Activated CD8-positive, alpha-beta memory T cell treated with anti-CD3 and anti-CD28 coated beads for 4 hours (primary cell): ENCODE results near the gene ERBIN.
"Not testable (repeated sequence)": the region's sequence is repeated elsewhere in the genome, so short reads cannot be mapped to it uniquely, and the experiment has no call there.

Source experiments
- DNase-seq, 2 donors: peaks; one replicate each; pipeline ENCODE4 v3.0.0-alpha.2; 2020; ENCODE audit warnings: low read depth in 2 of 2

ERBIN gene

DNA sequence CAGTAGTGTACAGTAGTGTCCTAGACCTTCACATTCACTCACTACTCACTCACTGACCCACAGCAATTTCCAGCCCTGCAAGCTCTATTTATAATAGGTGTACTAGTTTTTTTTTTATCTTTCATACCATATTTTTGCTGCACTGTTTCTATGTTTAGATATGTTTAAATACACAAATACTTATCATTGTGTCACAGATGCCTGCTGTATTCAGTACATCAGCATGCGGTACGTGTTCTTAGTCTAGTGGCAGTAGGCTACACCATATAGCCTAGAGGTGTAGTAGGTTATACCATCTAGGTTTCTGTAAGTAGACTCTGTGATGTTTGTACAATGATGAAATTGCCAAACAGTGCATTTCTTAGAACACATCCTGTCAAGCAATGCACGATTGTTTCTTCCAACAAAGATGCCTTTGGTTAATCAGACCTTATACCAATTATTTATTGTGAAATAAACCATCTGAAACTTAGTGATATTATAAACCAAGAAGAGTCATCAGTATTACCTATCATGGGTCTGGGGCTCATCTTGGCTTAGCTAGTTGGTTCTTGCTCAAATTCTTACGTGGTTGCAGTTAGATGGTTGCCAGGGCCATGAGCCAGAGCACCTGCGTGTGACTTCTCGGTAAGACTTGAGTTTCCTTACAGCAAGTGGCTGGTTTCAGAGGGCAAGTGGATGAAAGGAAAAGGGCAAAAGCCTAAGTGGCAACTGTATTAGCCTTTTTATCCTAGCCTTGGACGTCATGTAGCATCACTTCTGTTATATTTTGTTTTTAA lies 41.1 kb downstream of the ERBIN start:
- no peak for DNase-seq

DNA sequence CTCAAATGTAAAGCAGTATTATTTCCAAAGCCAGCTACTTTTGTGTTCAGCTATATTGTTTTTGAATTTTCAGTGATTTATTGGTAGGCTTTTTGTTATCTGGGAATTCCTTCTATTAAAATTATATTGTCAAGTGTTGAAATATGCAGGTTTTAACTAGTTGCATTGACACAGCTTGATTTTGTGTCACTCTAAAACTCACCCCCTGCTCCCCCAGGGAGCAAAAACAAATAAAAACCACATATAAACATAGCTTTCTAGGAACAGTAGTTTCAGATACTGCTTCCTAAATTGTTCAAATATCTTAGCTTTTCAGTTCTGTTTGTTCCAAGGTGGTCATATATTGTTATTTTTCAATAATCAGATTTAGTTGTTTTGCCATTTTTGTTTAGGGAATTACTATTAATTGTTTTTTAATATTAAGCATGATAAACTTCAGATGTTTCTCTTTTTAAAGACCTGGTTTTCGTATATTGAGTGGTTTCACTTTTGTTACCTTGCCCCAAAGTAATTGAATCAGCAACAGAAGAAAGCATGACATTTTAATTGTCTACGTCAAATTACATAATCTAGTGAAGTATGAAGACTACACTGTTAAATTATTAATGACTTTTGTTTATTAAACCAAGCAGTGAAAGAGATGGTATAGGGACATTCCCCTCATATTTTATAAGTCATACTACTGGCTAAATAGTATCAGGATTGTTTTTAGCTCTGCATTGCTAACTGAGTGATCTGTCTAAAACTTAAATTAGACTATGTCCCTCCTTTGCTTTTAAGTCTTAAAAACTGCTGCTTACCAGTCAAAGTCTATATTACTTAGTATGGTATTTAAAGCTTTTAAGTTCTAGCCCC lies 43.4 kb downstream of the ERBIN start:
- no peak for DNase-seq

DNA sequence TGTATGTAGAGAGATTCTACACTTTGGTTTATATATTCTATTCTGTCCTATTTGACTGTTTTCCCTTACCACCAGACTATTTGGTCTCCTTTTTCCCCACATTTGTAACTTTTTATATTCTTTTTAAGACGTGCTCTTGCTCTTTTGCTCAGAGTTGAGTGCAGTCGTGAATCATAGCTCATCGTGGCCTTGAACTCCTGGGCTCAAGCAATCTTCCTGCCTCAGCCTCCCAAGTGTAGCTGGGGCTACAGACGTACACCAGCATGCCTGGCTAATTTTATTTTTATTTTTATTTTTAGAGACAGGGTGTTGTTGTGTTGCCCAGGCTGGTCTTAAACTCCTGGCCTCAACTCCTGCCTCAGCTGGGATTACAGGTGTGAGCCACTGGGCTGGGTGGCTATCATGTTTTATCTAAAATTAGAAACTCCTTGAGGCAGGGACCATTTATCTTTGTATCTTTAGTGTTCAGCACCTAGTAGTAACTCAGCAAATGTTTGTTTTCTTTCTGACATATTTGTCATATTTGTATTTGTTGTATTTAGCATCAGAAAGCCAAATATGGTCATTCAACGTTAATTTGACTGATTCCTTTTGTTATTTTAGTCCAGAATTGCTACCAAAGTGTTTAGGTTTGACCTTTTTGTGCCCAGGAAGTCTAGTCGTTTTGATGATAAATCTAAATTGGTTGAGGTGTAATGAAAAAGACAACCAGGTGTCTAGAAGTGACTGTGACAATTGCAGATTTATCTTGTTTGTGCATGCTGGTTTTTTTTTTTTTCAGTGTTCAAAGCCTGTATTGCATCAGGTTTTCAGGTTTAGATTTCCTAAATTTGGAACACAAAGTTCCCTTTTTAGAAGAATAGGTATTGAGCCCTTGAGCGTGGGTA lies 44.3 kb downstream of the ERBIN start:
- DNase-seq, result no peak

DNA sequence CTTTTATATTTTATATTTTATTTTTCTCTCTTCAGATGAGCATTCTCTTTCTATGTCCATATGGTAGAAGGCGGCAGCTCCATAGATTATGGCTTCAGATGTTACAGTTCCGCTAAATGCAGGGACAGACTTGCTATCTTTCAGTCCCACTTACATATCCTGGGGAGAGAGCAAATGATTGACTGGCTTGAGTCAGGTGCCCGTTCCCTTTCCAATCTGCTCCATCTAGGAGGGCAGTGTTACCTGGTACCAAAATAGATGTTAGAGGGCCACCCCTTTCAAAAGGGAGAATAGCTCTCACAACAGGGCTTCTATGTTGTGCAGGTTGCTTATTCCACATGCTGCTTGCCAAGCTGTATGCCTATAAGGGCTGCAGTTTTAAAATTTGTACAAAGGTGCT lies 45.3 kb downstream of the ERBIN start:
- DNase-seq, result no peak

DNA sequence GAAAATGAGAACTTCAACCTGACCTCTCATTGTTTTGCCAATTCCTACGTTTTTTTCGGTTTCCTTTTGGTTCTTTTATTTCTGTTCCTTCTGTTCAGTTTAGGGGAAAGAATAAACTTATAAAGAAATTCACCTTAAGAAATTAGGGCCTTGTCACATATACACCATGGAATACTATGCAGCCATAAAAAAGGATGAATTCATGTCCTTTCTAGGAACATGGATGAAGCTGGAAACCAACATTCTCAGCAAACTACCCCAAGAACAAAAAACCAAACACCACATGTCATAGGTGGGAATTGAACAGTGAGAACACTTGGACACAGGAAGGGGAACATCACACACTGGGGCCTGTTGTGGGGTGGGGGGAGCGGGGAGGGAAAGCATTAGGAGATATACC lies 46.5 kb downstream of the ERBIN start:
- DNase-seq, result not testable (repeated sequence)

DNA sequence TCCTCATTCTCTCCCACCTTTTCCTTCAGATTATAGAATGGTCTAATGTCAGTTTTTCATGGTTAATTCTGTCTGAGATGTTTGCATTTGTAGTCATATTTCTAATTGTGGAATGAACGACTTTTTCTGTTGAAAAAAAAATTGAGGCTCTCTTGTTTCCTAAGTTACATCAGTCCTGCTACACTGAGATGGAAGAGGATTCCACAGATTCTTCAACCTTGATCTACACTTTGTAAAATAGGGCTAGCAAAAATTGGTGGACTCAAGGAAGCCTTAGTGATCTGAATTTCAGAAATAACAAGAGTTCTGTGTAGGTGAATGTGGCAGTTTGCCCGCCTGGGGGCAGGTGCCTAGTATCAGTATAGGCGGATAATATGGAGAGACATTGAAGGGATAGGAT lies 51.9 kb downstream of the ERBIN start:
- DNase-seq, result no peak

DNA sequence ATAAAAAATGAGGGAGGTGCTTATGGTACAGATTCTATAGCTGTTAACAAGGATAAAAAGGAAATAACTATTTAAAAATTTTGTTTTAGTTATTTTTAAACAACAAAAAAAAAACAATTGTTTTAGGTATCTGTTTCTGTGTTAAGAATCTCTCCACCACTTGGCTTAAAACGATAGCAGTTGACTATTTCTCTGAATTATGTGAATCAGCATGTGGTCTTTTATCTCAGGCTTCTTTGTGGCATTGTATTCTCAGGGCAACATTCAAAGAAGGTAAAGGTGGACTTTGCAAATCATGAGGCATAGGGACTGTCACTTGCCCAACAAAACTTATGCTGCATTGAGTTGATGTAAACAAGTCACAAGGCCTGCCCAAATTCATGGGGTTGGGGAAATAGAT lies 55.2 kb downstream of the ERBIN start:
- no peak for DNase-seq

DNA sequence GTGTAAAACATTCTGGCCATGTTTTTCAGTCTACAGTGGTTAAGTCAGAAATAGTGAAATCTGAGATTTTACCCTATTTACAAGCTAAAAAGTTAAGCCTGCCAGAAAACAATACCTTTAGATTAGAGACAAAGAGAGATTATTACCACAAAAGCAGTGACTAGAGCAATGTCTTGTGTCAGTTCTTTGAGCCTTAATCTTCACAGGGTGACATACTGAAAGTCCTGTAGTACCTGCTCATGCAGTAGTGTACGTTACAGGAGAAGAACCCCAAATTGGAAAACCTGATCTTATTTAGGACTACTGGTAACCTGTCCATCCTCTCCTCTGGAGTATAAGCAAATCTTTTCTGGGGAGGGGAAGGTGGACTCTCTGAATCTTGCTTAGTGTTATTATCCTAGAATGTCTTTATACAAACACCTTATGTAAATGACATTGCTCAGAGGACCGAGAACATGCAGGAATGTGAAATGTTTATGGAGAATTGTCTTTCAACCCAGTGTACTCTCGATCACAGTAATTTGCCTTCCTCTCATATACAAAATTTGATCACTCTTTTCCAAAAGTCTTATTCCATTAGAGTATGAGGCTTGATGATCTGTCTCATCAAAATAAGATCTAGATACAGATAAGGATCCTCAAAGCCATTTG lies 55.7 kb downstream of the ERBIN start:
- no peak for DNase-seq

DNA sequence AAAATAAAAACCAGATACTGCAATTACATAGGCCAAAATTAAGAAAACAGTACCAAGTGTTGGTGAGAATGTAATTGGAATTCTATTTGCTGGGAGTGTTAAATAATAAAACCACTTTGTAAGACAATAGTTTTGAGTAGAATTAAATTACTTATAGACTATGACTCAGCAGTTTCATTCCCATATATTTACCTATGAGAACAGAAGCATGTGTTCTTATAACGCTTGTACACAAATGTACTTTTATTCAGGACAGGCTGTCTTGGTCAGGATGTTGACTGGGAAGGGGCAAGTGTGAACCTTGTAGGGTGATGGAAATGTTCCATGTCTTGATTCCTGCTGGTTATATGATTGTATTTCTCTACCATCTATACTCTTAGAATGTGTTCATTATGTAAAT lies 56.3 kb downstream of the ERBIN start:
- DNase-seq, result no peak

DNA sequence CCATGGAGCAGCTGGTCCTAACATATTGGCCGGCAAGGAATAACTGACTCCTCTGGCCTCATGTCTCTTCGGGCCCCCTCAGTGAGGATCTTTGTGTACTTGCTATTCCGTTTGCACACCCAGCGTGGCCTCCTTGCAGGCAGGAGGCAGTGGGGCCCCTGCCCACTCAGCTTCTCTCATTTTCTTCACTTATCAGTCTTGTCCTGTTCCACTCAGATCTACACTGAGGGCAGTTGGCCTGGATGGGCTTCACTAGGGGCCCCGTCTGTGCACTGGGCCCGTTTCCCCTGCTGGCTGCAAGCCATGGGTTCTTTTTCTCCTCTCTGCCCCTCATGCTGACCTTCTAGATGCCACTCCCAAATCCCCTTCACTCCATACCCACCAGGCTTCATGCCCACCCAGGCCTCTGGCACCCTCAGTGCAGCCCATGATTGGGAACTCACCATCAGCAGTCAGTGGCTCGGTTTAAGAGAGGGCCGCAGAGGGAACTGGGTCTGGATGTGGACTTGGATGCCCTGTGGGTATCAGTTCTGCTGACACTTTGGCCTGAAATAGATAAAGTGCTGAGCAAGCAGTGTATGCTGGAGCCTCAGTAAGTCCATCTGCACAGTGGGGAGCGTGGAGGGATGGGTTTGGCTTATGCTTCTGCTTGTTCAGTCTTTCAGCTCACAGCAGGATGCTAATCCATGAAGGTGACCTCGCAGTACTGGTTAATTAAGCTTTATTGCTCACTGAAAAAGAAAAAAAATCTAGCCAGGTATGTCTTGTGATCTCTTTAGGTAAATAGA lies 57.9 kb downstream of the ERBIN start:
- DNase-seq, result no peak

DNA sequence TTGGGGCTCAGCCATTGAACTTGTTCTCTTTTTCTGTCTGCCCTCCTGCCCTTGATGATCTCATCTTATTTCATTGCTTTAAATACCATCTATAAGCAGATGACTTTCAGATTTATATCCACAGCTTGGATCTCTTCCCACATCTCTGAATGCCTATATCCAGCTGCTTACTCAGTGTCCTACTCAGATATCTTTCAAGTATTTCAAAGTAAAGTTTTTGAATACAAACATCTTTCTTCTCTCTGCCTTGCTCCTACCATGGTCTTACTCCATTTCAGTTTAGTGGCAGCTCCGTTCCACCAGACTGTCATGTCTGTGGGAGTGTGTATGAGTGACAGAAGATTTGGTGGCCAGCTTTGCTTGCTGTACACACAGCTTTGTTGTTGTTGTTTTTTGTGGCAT lies 59.7 kb downstream of the ERBIN start:
- DNase-seq, result no peak

DNA sequence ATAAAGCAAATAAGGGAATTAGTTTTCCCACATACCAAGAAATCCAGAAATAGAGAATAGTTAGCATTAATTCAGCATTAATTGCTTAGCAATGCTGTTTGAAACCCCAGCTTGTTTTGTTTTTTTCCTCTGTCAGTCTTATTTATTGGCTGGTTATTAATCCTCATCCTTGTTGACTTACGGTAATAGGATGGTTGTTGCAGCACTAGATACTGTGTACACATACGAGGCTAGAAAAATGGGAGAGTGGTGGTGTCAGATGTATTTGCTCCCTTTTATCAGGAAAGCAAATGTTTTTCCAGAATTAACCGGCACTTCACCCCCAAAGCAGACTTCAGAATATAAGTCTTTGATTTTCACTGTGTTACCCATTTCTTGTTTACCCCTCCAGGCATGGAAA lies 60.4 kb downstream of the ERBIN start:
- DNase-seq, result no peak

DNA sequence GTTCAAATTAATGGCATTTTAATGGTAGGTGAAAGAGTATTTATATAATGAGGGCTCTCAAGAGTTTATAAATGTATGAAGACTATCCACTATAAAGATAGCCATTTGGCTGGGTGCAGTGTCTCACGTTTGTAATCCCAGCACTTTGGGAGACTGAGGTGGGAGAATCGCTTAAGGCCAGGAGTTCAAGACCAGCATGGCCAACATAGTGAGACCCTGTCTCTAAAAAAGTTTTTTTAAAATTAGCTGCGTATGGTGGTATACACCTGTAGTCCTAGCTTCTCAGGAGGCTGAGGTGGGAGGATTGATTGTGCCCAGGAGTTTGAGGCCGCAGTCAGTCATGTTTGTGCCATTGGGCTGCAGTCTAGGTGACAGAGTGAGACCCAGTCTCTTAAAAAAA lies 61.6 kb downstream of the ERBIN start:
- no peak for DNase-seq

DNA sequence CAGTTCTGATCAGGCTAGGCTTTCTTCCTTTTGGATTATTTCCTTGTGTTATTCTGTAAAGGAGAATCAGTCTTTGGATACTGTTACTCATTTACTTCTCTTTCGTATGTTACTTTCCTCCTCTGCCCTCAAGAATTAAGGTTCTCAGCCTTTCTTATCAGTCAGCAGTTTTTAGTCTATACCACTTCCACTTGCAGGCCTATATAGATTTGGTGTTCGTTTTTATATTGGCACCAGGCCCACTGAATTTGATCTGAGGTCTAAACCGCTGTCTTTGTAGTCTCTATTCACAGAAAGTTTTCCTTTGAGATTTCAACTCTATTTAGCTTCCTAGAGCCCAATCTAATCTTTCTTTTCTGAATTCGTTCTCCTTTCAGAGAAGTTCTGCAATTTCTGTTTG lies 62.8 kb downstream of the ERBIN start:
- DNase-seq, result no peak

DNA sequence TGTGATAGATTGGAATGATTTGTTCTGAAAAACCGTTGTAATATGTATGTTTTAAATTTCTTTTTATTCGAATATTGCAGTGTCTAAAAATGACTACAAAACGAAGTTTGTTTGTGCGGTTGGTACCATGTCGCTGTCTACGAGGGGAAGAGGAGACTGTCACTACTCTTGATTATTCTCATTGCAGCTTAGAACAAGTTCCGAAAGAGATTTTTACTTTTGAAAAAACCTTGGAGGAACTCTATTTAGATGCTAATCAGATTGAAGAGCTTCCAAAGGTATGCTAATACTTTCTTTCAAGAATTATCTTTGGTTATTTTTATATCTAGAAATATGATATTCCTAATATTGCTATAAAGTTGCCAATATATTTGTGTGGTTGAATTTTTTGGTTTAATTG lies 66.3 kb downstream of the ERBIN start:
- DNase-seq, result no peak

DNA sequence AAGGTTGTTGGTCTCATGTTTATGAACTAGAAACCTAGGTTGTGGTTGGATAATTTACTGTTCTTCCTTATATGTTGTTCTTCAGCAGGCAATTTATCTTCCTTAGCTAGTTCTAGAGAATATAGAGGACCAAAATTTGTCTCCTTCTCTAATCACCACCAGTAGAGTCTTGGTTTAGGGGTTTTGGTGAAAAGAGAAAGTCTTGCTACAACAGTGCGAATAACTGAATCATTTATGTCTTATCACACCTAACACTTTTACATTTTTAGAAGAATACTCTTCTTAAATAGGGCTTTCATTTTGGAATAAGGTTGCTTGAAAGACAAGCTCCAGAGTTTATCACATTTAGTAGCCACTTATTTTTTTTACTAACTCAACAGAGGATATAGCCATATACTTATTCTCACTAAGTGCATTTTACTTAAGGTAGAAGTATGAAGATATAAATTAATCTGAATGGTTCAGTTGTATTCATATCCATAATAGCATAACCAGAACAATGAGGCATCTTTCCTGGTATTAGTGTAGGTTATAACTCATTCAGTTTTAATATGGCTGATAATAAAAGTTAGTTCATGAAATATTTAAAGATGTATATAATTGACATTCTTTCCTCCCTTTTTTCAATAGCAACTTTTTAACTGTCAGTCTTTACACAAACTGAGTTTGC lies 67.9 kb downstream of the ERBIN start:
- no peak for DNase-seq

DNA sequence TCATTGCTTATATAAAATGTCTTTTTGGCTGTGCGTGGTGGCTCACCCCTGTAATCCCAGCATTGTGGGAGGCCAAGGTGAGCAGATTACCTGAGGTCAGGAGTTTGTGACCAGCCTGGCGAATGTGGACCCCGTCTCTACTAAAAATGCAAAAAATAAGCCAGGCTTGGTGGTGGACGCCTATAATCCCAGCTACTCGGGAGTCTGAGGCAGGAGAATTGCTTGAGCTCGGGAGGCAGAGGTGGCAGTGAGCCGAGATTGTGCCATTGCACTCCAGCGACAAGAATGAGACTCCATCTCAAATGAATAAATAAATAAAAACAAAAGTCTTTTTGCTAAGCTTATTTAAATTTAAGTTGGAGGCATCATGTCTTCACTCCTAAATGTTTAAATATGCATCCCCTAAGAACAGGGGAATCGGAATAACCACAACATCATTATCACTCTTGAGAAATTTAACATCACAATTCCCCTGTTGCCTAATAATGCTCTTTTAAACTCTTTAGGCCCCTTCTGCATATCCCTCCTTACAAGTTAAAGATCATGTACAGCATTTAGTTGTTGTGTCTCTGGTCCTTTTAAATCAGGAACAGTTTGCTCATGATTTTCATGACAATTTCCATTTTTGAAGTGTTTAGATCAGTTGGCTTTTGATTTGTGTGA lies 72.8 kb downstream of the ERBIN start:
- no peak for DNase-seq

DNA sequence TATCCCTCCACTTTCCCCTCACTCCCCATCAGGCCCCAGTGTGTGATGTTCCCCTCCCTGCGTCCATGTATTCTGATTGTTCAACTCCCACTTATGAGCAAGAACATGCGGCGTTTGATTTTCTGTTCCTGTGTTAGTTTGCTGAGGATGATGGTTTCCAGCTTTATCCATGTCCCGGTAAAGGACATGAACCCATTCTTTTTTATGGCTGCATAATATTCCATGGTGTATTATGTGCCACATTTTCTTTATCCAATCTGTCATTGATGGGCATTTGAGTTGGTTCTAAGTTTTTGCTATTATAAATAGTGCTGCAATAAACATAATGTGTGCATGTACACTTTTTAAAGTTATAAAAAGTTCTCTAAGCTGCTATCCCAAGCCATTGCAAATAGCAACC lies 75.6 kb downstream of the ERBIN start:
- no peak for DNase-seq

DNA sequence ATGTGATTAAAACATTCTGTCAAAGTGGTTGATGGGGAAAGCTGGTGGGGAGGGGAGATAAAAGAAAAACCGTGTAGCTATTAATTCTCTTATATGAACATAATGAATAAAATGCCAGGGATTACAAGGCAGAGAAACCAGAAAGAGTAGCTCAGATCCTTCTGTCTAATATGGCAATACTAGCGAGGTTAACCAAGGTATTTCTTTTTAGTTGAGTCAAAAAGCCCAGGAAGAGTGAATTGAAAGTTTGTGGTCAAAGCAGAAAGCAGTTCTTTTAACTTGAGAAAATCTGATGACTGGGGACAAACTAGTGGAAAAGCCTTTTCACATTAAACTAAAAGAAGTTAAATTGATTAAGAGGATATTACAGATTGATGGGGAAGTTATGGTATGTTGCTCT lies 76.0 kb downstream of the ERBIN start:
- no peak for DNase-seq

DNA sequence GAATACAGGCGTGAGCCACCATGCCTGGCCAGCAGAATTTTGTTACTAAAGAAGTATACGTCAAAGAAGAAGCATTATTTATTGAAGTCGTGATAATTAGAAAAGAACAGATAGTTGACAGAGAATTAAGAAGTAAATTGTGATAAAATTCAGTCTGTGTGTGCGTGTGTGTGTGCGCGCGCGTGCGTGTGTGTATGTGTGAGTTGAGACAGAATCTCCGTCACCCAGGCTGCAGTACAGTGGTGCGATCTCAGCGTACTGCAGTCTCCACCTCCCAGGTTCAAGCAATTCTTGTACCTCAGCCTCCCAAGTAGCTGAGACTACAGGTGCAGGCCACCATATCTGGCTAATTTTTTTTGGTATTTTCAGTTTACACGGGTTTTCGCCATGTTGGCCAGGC lies 77.8 kb downstream of the ERBIN start:
- no peak for DNase-seq
